PC-9 (cell line): ENCODE data around the gene DNAJB13. TPM values are rescaled to one million over a fixed set of nuclear protein-coding genes. Genes with fewer than 3 reads are reported as not detected.
A peak's percentile ranks its signal among the peaks of the same experiment; 100 is the strongest.

Experiments used
- BruUV-seq: library from RNA; stranded (reverse); fragments of 400-500 nt; replicated peaks from 2 replicates; lab custom pipeline; 2021; lab: Mats Ljungman, UMichigan
- CTCF ChIA-PET: fragments of 300-600 bp; sonication (Branson Sonifier 250); formaldehyde crosslinking; loops from one replicate; lab custom pipeline; 2022; ENCODE audit warnings: antibody characterized with exemption; lab: Charles Lee
- POLR2A ChIA-PET: fragments of 300-600 bp; sonication (Branson Sonifier 250); formaldehyde crosslinking; loops from one replicate; lab custom pipeline; 2022; ENCODE audit warnings: antibody characterized with exemption; ENCODE audit not compliant: unreplicated experiment; lab: Charles Lee
- DNase-seq, 2 experiments: peaks; one replicate each; pipeline versions ENCODE4 v3.0.0 to v3.0.0-alpha.2; 2015 to 2022; ENCODE audit warnings: mixed read lengths in 1 of 2
- H2AFZ ChIP-seq: fragments of 200-600 bp; sonication (generic); 2 replicates; pipeline ENCODE4 v1.8.1; 2017; ENCODE audit warnings: antibody characterized with exemption
- H3F3A ChIP-seq: fragments of 200-600 bp; sonication (generic); 2 replicates; pipeline ENCODE4 v1.8.1; 2017; ENCODE audit warnings: antibody characterized with exemption, mild to moderate bottlenecking, low read depth; ENCODE audit not compliant: insufficient read depth
- H3K27ac ChIP-seq: fragments of 200-600 bp; sonication (generic); 2 replicates; pipeline ENCODE4 v1.6.1; 2016; ENCODE audit warnings: mixed run types
- H3K27me3 ChIP-seq: fragments of 200-600 bp; sonication (generic); 2 replicates; pipeline ENCODE4 v1.6.1; 2016; ENCODE audit warnings: low read depth, mixed run types; ENCODE audit not compliant: insufficient read depth
- H3K36me3 ChIP-seq: fragments of 200-600 bp; sonication (generic); 2 replicates; pipeline ENCODE4 v1.6.1; 2016; ENCODE audit warnings: low read depth, mixed run types
- H3K4me1 ChIP-seq: fragments of 200-600 bp; sonication (generic); replicated peaks from 2 replicates; pipeline ENCODE4 v1.6.1; 2016; ENCODE audit warnings: mixed run types; ENCODE audit not compliant: insufficient read depth
- H3K4me2 ChIP-seq: fragments of 200-600 bp; sonication (generic); 2 replicates; pipeline ENCODE4 v1.6.1; 2017; ENCODE audit warnings: mixed run types
- H3K4me3 ChIP-seq: fragments of 200-600 bp; sonication (generic); 2 replicates; pipeline ENCODE4 v1.6.1; 2016; ENCODE audit warnings: mixed run types
- H3K79me2 ChIP-seq: fragments of 200-600 bp; sonication (generic); 2 replicates; pipeline ENCODE4 v1.6.1; 2017; ENCODE audit warnings: low read depth, mixed run types
- H3K9me2 ChIP-seq: fragments of 200-600 bp; sonication (generic); 2 replicates; pipeline ENCODE4 v1.8.1; 2017; ENCODE audit warnings: mild to moderate bottlenecking; ENCODE audit not compliant: insufficient read depth
- H3K9me3 ChIP-seq: fragments of 200-600 bp; sonication (generic); 2 replicates; pipeline ENCODE4 v1.8.1; 2016; ENCODE audit warnings: low read depth; ENCODE audit not compliant: insufficient read depth
- H4K20me1 ChIP-seq: fragments of 200-600 bp; sonication (generic); 2 replicates; pipeline ENCODE4 v1.8.1; 2017; ENCODE audit not compliant: insufficient read depth
- EZH2 ChIP-seq: fragments of 200-600 bp; sonication (generic); IDR thresholded peaks from 2 replicates; pipeline ENCODE4 v1.8.0; 2017; ENCODE audit warnings: antibody characterized with exemption, low read depth
- intact Hi-C: fragments of 100-400 bp; cut with micrococcal nuclease; formaldehyde crosslinking; loops from one replicate; pipeline ENCODE4 v1.10.0; 2022; ENCODE audit not compliant: unreplicated experiment
- total RNA-seq: library from RNA; stranded (reverse); gene quantifications from 2 replicates; pipeline ENCODE4 v1.2.3, GENCODE V29; 2021
- TF ChIP-seq, protein P1 (sequence below): fragments of 200-600 bp; sonication (generic); conservative IDR thresholded peaks from 2 replicates; pipeline ENCODE4 v1.6.1; 2017; ENCODE audit warnings: mixed run types, antibody characterized with exemption, mild to moderate bottlenecking, moderate library complexity

Gene DNAJB13
- total RNA-seq, 1 experiment from 2014 or later, result 0.79 TPM

DNA sequence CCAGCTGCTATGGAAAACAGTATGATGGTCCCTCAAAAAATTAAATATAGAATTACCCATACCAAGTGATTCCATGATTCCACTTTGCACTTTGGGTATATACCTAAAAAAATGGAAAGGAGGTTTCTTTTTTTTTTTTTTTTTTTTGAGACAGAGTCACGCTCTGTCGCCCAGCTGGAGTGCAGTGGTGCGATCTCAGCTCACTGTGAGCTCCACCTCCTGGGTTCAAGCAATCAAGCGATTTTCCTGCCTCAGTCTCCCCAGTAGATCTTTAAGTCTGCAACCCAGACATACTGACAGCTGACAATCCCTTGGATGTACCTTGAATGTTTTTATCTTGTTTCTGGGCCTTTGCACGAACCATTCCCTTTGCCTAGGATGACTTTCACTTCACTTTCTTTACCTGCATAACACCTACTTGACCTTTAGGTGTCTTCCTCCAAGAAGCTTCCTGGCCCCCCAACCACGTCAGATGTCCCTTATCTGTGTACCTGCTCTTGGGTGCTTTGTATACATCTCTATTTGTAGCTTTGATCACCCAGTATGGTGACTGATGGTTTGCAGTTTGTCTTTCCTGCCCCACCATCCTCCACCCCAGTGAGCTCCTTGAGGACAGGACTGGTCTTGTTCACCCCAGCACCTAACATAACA lies 46.4 kb downstream of the DNAJB13 start:
- Histone ChIP-seq H2AFZ (no peak overlapping the region), H3F3A (no peaks in the 10 kb centered on the region), H3K4me2 (no peak overlapping the region), H3K4me3 (no peak overlapping the region), H3K79me2 (no peaks in the 10 kb centered on the region), H3K4me1 (0 out of 2 replicates have a peak, but pooled peaks cover 6% of the 10 kb centered on the region), H3K27ac (no peak overlapping the region), H3K9me2 (no peaks in the 10 kb centered on the region), H4K20me1 (no peaks in the 10 kb centered on the region), H3K36me3 (no peaks in the 10 kb centered on the region), H3K9me3 (no peaks in the 10 kb centered on the region), H3K27me3 (no peaks in the 10 kb centered on the region)
- no peak for TF ChIP-seq EZH2
- TF ChIP-seq, protein P1, sequence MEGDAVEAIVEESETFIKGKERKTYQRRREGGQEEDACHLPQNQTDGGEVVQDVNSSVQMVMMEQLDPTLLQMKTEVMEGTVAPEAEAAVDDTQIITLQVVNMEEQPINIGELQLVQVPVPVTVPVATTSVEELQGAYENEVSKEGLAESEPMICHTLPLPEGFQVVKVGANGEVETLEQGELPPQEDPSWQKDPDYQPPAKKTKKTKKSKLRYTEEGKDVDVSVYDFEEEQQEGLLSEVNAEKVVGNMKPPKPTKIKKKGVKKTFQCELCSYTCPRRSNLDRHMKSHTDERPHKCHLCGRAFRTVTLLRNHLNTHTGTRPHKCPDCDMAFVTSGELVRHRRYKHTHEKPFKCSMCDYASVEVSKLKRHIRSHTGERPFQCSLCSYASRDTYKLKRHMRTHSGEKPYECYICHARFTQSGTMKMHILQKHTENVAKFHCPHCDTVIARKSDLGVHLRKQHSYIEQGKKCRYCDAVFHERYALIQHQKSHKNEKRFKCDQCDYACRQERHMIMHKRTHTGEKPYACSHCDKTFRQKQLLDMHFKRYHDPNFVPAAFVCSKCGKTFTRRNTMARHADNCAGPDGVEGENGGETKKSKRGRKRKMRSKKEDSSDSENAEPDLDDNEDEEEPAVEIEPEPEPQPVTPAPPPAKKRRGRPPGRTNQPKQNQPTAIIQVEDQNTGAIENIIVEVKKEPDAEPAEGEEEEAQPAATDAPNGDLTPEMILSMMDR, result no peak
- no TSS peak for BruUV-seq
- intact Hi-C loops, result no loop called here
- ChIA-PET POLR2A (no interaction called here), CTCF (no interaction called here)
- DNase-seq, result no peak

DNA sequence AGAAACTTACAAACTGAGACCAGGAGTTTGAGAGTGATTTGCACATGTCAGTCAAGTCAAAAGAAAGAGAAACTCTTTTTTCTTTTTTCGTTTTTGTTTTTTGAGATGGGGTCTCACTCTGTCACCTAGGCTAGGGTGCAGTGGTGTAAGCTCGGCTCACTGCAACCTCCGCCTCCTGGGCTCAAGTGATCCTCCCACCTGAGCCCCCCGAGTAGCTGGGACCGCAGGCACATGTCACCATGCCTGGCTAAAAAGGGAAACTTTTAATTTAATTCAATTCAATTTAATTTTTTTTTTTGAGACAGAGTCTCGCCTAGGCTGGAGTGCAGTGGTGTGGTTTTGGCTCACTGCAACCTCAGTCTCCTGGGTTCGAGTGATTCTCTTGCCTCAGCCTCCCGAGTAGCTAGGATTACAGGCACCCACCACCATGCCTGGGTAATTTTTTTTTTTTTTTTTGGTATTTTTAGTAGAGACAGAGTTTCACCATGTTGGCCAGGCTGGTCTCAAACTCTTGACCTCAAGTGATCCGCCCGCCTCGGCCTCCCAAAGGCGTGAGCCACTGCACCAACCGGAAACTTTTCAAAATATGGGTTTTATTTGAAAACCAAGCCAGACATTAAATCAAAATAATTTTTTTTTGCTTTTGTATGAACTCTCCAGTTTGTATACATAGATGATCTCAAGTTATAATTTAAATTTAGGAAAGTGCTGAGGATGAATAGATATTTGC lies 48.2 kb downstream of the DNAJB13 start:
- H3K9me3 ChIP-seq, result no peaks in the 10 kb centered on the region
- TF ChIP-seq, protein P1, result no peak
- no peak for TF ChIP-seq EZH2
- H4K20me1 ChIP-seq, result no peaks in the 10 kb centered on the region
- H3K9me2 ChIP-seq, result no peaks in the 10 kb centered on the region
- ChIA-PET CTCF (no interaction called here), POLR2A (no interaction called here)
- intact Hi-C loops, result no loop called here
- no TSS peak for BruUV-seq
- H3K27me3 ChIP-seq, result no peaks in the 10 kb centered on the region
- H2AFZ ChIP-seq, result no peak overlapping the region
- H3F3A ChIP-seq, result no peaks in the 10 kb centered on the region
- H3K4me3 ChIP-seq, result no peak overlapping the region
- H3K79me2 ChIP-seq, result no peaks in the 10 kb centered on the region
- H3K4me2 ChIP-seq, result no peak overlapping the region
- no peak overlapping the region for H3K27ac ChIP-seq
- H3K36me3 ChIP-seq, result no peaks in the 10 kb centered on the region
- 0 out of 2 replicates have a peak, but pooled peaks cover 6% of the 10 kb centered on the region for H3K4me1 ChIP-seq
- DNase-seq, result peak in 1 of 2 experiments; percentile 18

DNA sequence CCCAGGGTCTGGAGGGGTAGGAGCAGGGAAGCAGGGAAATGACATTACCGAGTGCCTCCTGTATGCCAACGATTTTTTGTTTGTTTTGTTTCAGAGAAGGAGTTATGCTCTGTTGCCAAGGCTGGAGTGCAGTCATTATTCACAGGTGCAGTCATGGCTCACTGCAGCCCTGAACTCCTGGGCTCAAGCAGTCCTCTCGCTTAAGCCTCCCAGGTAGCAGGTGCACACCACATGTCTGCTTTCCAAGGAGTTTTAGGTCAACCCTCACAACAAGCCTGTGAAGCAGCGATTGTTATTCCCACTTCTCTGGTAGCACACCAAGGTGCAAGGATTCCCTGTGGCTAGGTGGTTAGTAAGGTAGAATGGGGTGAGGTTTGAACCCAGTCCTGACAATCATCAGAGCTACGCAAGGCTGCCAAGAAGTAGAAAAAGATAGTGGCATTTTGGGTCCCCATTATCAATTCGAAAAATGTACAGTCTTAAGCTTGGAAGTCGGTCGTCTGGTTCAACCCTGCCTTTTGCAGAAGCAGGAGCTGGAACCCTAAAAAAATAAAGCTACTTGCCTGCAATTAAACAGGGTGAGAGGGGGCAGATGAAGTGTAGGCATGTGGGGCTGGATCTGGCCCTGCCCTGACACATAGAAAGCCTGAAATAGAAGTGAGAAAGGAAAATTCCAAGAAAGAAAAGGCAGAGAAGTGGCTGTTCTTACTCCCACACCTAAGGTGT lies 48.9 kb downstream of the DNAJB13 start:
- Histone ChIP-seq H3K27me3 (no peaks in the 10 kb centered on the region), H2AFZ (no peak overlapping the region), H3K36me3 (no peaks in the 10 kb centered on the region), H3K9me2 (no peaks in the 10 kb centered on the region), H3K4me1 (0 out of 2 replicates have a peak, but pooled peaks cover 4% of the 10 kb centered on the region), H3K79me2 (no peaks in the 10 kb centered on the region), H3F3A (no peaks in the 10 kb centered on the region), H3K27ac (no peak overlapping the region), H4K20me1 (no peaks in the 10 kb centered on the region), H3K4me2 (no peak overlapping the region), H3K9me3 (no peaks in the 10 kb centered on the region), H3K4me3 (no peak overlapping the region)
- CTCF ChIA-PET, result no interaction called here
- POLR2A ChIA-PET, result no interaction called here
- intact Hi-C loops, result no loop called here
- BruUV-seq, result no TSS peak
- peak in 1 of 2 experiments; percentile 24 for DNase-seq
- no peak for TF ChIP-seq EZH2
- TF ChIP-seq, protein P1, result no peak
